ENCODE measurements around the gene CTNNA1. TPM values are rescaled to one million over a fixed set of nuclear protein-coding genes. Genes with fewer than 3 reads are reported as not detected.

Gene CTNNA1
- total RNA-seq, 1 experiment from 2014 or later: 392 TPM

GRCh38 chr5:138705567-138705966, 47.7 kb upstream of the CTNNA1 start:
- intact Hi-C loops (cut with micrococcal nuclease; ENCODE audit: unreplicated experiment): loop anchor here (5.0 kb wide), 2 partner anchors 38 to 63 kb away; no protein-coding TSS in a partner anchor
- Histone ChIP-seq H3K27me3 (replicated peaks; ENCODE audit: control insufficient read depth, insufficient read depth, low read length) (no peaks in the 10 kb centered on the region), H3K9me3 (no peaks in the 10 kb centered on the region), H3K4me3 (ENCODE audit: low read depth, low read length) (no peak overlapping the region), H3K36me3 (ENCODE audit: control insufficient read depth, insufficient read depth, low read length) (no peaks in the 10 kb centered on the region; the same call in 1 of the 2 replicates), H3K4me1 (peaks cover 46% of the 10 kb centered on the region)
- H3K4me3 Mint-ChIP-seq (ENCODE audit: unreplicated experiment): no peak overlapping the region
- no peak for DNase-seq
- CTCF ChIA-PET: no interaction called here
- no TSS peak for BruUV-seq (replicated peaks)
- no peaks in the 10 kb centered on the region for H3K27me3 Mint-ChIP-seq (ENCODE audit: insufficient read depth, unreplicated experiment)
- no peak overlapping the region for H3K27ac Mint-ChIP-seq (ENCODE audit: unreplicated experiment)
- POLR2A ChIA-PET: no interaction called here
- TF ChIP-seq CTCF (IDR thresholded peaks at IDR 0.05; ENCODE audit: insufficient read depth in 1 of 2, low read depth in 1 of 2, low read length in 1 of 2, severe bottlenecking in 1 of 2, unreplicated experiment in 1 of 2): no peak
- H3K4me1 Mint-ChIP-seq (ENCODE audit: low read depth, unreplicated experiment): peaks cover 33% of the 10 kb centered on the region
- no peaks in the 10 kb centered on the region for H3K36me3 Mint-ChIP-seq (ENCODE audit: insufficient read depth, unreplicated experiment)
- no peaks in the 10 kb centered on the region for H3K9me3 Mint-ChIP-seq (ENCODE audit: unreplicated experiment)

DNA sequence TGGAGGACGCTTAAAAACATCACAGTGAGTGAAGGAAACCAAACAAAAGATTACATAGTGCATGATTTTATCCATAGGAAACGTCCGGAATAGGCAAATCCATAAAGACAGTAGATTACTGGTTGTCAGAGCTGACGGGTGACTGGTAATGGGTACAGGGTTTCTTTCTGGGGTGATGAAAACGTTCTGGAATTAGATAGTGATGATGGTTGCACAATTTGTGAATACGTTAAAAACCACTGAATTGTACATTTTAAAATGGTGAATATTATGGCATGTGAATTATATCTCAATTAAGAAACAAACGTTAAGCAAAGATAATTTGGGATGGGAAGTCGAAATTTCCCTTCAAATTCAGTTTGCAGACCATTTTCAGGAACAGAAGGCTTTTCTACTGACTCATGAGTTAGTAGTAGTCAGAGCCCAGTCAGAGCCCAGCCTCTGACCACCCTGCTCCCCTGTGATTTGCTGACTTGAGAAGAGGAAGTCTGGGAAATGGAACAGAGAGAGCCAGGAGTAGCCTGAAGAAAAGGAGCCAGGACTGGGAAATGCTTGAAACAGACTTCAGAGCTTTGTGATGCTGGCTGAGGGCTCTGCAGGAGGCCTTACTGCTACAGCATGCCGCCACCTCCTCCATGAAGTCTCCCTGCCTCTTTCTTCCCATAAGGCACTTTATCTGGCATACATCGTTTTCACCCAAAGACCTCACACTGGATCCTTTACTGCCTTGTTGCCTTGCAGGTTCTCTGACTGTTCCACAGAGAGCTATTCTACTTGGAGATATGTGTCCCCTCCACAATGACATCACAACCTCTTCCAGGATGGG, 46.4 kb upstream of the CTNNA1 start:
- Mint-ChIP-seq H3K4me3 (ENCODE audit: unreplicated experiment) (no peak overlapping the region), H3K9me3 (ENCODE audit: unreplicated experiment) (peaks cover 2% of the 10 kb centered on the region), H3K27ac (ENCODE audit: unreplicated experiment) (peak overlapping the region; percentile 89), H3K27me3 (ENCODE audit: insufficient read depth, unreplicated experiment) (no peaks in the 10 kb centered on the region), H3K4me1 (ENCODE audit: low read depth, unreplicated experiment) (peaks cover 26% of the 10 kb centered on the region), H3K36me3 (ENCODE audit: insufficient read depth, unreplicated experiment) (no peaks in the 10 kb centered on the region)
- intact Hi-C loops (cut with micrococcal nuclease; ENCODE audit: unreplicated experiment): loop anchor here (5.0 kb wide), 2 partner anchors 40 to 65 kb away; no protein-coding TSS in a partner anchor
- H3K36me3 ChIP-seq (ENCODE audit: control insufficient read depth, insufficient read depth, low read length): no peaks in the 10 kb centered on the region
- no TSS peak for BruUV-seq (replicated peaks)
- DNase-seq: no peak
- H3K9me3 ChIP-seq: no peaks in the 10 kb centered on the region
- no peak overlapping the region for H3K4me3 ChIP-seq (ENCODE audit: low read depth, low read length)
- H3K27me3 ChIP-seq (replicated peaks; ENCODE audit: control insufficient read depth, insufficient read depth, low read length): no peaks in the 10 kb centered on the region
- ChIA-PET CTCF (no interaction called here), POLR2A (interaction anchor here (0.5 kb wide), 1 partner anchor 559 kb away, joined by 3 read pairs; no protein-coding TSS in a partner anchor)
- peaks cover 46% of the 10 kb centered on the region for H3K4me1 ChIP-seq
- no peak for TF ChIP-seq CTCF (IDR thresholded peaks at IDR 0.05; ENCODE audit: insufficient read depth in 1 of 2, low read depth in 1 of 2, low read length in 1 of 2, severe bottlenecking in 1 of 2, unreplicated experiment in 1 of 2)

GRCh38 chr5:138708791-138709190, 44.4 kb upstream of the CTNNA1 start:
- no peaks in the 10 kb centered on the region for H3K27me3 ChIP-seq (replicated peaks; ENCODE audit: control insufficient read depth, insufficient read depth, low read length)
- no peaks in the 10 kb centered on the region for H3K36me3 ChIP-seq (ENCODE audit: control insufficient read depth, insufficient read depth, low read length)
- peaks cover 21% of the 10 kb centered on the region for H3K4me1 Mint-ChIP-seq (ENCODE audit: low read depth, unreplicated experiment)
- ChIA-PET CTCF (interaction anchor here (0.5 to 0.6 kb wide), 2 partner anchors 129 to 1139 kb away, joined by 3 to 4 read pairs; no protein-coding TSS in a partner anchor), POLR2A (no interaction called here)
- no peak for TF ChIP-seq CTCF (IDR thresholded peaks at IDR 0.05; ENCODE audit: insufficient read depth in 1 of 2, low read depth in 1 of 2, low read length in 1 of 2, severe bottlenecking in 1 of 2, unreplicated experiment in 1 of 2)
- no peaks in the 10 kb centered on the region for H3K9me3 ChIP-seq
- BruUV-seq (replicated peaks): no TSS peak
- H3K27ac Mint-ChIP-seq (ENCODE audit: unreplicated experiment): peak overlapping the region; percentile 89
- peak overlapping the region; percentile 19 for H3K4me3 Mint-ChIP-seq (ENCODE audit: unreplicated experiment)
- peaks cover 10% of the 10 kb centered on the region for H3K9me3 Mint-ChIP-seq (ENCODE audit: unreplicated experiment)
- no peaks in the 10 kb centered on the region for H3K36me3 Mint-ChIP-seq (ENCODE audit: insufficient read depth, unreplicated experiment)
- no peaks in the 10 kb centered on the region for H3K27me3 Mint-ChIP-seq (ENCODE audit: insufficient read depth, unreplicated experiment)
- peak; percentile 72 to 91 for DNase-seq
- intact Hi-C loops (cut with micrococcal nuclease; ENCODE audit: unreplicated experiment): loop anchor here (1.0 to 5.0 kb wide), 4 partner anchors 17 to 66 kb away; partner anchors contain the start of gene CTNNA1
- peaks cover 32% of the 10 kb centered on the region for H3K4me1 ChIP-seq
- no peak overlapping the region for H3K4me3 ChIP-seq (ENCODE audit: low read depth, low read length)
